Type B pancreatic cell (in vitro differentiated cells): Measurements from ENCODE around the gene ATP11B. TPM values are rescaled to one million over a fixed set of nuclear protein-coding genes. Genes with fewer than 3 reads are reported as not detected.
A peak's percentile ranks its signal among the peaks of the same experiment; 100 is the strongest.

Experiments
- DNase-seq: peaks from one replicate; pipeline ENCODE4 v3.0.0; 2021; ENCODE audit warnings: mixed read lengths; ENCODE audit not compliant: unreplicated experiment; ENCODE audit errors: extremely low spot score
- H3K27ac Mint-ChIP-seq: 2 replicates; pipeline ENCODE4 v1.8.0; 2021; ENCODE audit warnings: mild to moderate bottlenecking, mixed read lengths
- H3K27me3 Mint-ChIP-seq: 2 replicates; pipeline ENCODE4 v1.8.0; 2021; ENCODE audit warnings: mixed read lengths
- H3K36me3 Mint-ChIP-seq: 2 replicates; pipeline ENCODE4 v1.8.0; 2021; ENCODE audit warnings: mixed read lengths
- H3K4me1 Mint-ChIP-seq: one replicate; pipeline ENCODE4 v1.8.0; 2021; ENCODE audit warnings: mixed read lengths; ENCODE audit not compliant: unreplicated experiment
- H3K4me3 Mint-ChIP-seq: 2 replicates; pipeline ENCODE4 v1.8.0; 2021; ENCODE audit warnings: mild to moderate bottlenecking, mixed read lengths
- H3K9me3 Mint-ChIP-seq: 2 replicates; pipeline ENCODE4 v1.8.0; 2021; ENCODE audit warnings: mixed read lengths
- CTCF ChIP-seq: fragments of 200-600 bp; sonication (generic); conservative IDR thresholded peaks from 2 replicates; pipeline ENCODE4 v1.5.0; 2021; ENCODE audit warnings: antibody characterized with exemption, mild to moderate bottlenecking
- total RNA-seq: library from RNA; stranded (reverse); gene quantifications from 2 replicates; pipeline ENCODE4 v1.2.1, GENCODE V29; 2021; ENCODE audit warnings: low replicate concordance

The ATP11B gene
- total RNA-seq, 1 donor from 2014 or later: 73.4 TPM

GRCh38 chr3:182921665-182922355, 128.5 kb downstream of the ATP11B start:
- no peak for DNase-seq
- H3K4me1 Mint-ChIP-seq: no peaks in the 10 kb centered on the region
- no peak overlapping the region for H3K4me3 Mint-ChIP-seq
- peak overlapping the region; percentile 70 for H3K27ac Mint-ChIP-seq
- H3K27me3 Mint-ChIP-seq: no peaks in the 10 kb centered on the region
- H3K9me3 Mint-ChIP-seq: peaks cover 5% of the 10 kb centered on the region
- no peak for TF ChIP-seq CTCF
- peaks cover 18% of the 10 kb centered on the region for H3K36me3 Mint-ChIP-seq

DNA sequence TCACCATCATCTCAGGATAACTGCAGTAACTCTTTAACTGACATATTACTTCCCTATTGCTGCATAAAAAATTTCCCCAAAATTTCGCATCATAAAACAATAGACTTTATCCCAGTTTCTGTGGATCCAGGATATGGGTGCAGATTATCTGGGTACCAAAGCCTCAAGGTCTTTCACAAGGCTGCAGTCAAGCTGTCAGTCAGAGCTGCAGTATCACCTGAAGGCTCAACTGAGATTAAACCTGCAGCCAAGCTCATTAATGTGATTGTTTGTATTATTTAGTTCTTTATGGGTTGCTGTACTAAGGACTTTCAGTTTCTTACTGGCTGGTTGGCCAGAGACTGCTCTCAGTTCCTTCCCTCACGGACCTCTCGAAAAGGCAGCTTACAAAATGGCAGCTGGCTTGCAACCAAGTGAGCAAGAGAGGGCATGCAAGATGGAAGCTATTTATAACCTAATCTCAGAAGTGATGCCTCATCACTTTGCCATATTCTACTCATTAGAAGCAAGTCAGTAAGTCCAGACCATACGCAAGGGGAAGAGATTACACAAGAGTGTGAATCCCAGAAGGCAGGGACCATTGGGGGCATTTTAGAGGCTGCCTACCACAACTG, 132.1 kb downstream of the ATP11B start:
- Mint-ChIP-seq H3K27ac (no peak overlapping the region), H3K4me1 (no peaks in the 10 kb centered on the region), H3K4me3 (no peak overlapping the region), H3K27me3 (no peaks in the 10 kb centered on the region), H3K9me3 (peaks cover 5% of the 10 kb centered on the region), H3K36me3 (peaks cover 28% of the 10 kb centered on the region)
- no peak for TF ChIP-seq CTCF
- DNase-seq: no peak

DNA sequence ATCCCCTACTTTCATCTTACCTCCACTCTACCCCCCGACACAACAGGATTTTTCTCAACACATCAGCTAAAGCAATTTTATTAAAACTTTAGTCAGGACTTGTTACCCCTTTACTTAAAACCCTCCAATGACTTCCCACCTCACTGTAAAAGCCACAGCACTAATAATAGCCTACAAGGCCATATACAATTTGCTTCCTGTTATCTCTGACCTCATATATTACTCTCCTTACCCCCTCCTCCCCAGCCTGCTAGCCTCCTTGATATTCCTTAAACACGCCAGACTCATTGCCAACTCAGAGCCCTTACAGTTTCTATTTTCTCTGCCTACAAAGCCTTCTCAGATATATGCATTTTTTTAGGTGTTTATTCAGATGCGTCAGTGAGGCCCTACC, 132.6 kb downstream of the ATP11B start:
- TF ChIP-seq CTCF: no peak
- Mint-ChIP-seq H3K36me3 (peaks cover 25% of the 10 kb centered on the region), H3K27me3 (no peaks in the 10 kb centered on the region), H3K4me3 (no peak overlapping the region), H3K9me3 (peaks cover 5% of the 10 kb centered on the region), H3K27ac (no peak overlapping the region), H3K4me1 (no peaks in the 10 kb centered on the region)
- DNase-seq: no peak

DNA sequence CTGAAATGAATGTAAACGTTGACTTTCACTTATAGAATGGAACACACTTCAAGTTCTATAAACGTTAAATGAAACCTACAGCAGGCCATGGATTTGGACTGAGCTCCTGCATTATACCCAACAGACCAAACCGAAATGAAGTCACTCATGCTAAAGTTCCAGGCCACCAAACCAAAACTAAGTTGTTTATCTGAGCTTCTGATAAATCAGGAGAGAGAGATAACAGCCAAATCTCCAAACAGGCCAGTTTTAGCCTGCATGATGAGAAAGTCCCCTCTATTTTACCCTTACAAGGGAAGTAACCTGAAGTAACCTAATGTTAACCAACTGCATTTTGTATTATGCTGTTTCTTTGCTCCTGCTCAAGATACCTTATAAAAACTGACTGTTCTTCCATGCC, 142.5 kb downstream of the ATP11B start:
- H3K27me3 Mint-ChIP-seq: no peaks in the 10 kb centered on the region
- TF ChIP-seq CTCF: no peak
- H3K9me3 Mint-ChIP-seq: no peaks in the 10 kb centered on the region
- no peak overlapping the region for H3K27ac Mint-ChIP-seq
- H3K4me3 Mint-ChIP-seq: no peak overlapping the region
- DNase-seq: no peak
- peaks cover 8% of the 10 kb centered on the region for H3K36me3 Mint-ChIP-seq
- H3K4me1 Mint-ChIP-seq: peaks cover 4% of the 10 kb centered on the region

DNA sequence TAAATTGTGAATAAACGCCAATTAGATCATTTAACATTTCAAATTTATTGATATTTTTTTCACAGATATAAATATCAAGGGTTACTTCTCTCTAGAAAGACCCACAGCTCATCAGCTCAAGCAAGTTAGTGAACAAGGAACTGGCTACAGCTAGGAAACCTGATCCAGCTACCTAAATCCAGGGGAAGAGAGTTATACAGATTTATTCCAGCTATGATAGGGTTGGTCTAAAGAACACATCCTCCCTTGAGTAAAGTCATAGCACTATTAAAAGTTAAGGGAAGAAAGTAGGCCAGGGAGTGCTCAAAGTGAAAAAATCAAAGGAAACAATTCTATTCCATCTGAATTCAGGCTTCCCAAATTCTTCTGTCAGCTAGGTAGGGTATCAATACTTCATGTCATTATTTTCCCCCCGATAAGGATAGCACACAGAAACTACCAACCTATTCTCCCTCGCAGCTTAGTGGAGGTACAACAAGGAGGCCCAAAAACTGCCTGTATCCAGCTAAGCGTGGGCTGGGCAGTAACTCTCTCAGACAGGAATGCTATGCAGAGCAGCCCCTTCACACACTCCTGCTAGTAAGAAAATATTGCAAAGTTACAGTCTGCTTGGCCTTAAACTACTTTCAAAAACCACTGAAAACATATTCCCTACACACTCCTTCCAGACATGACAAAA, 143.1 kb downstream of the ATP11B start:
- Mint-ChIP-seq H3K4me3 (no peak overlapping the region), H3K27ac (no peak overlapping the region), H3K36me3 (peaks cover 8% of the 10 kb centered on the region), H3K27me3 (no peaks in the 10 kb centered on the region), H3K9me3 (no peaks in the 10 kb centered on the region), H3K4me1 (peaks cover 4% of the 10 kb centered on the region)
- TF ChIP-seq CTCF: no peak
- no peak for DNase-seq
